Adipocyte (in vitro differentiated cells): ENCODE measurements around the gene FYN.

ENCODE experiments used
- DNase-seq: peaks from one replicate; pipeline ENCODE4 v3.0.0-alpha.2; 2015; ENCODE audit warnings: low read depth
- H3K27me3 ChIP-seq: replicated peaks from 2 replicates; pipeline ENCODE4 v1.7.0; 2013; ENCODE audit warnings: mild to moderate bottlenecking, low read length, moderate library complexity; ENCODE audit not compliant: control insufficient read depth, insufficient read depth
- H3K36me3 ChIP-seq: 2 replicates; pipeline ENCODE4 v1.7.0; 2013; ENCODE audit warnings: low read length, mild to moderate bottlenecking, moderate library complexity; ENCODE audit not compliant: control insufficient read depth, insufficient read depth, severe bottlenecking
- H3K4me1 ChIP-seq: 2 replicates; pipeline ENCODE4 v1.7.0; 2013; ENCODE audit warnings: mild to moderate bottlenecking, low read length, moderate library complexity; ENCODE audit not compliant: control insufficient read depth, insufficient read depth
- H3K4me3 ChIP-seq: 2 replicates; pipeline ENCODE4 v1.7.0; 2013; ENCODE audit warnings: mild to moderate bottlenecking, low read length, moderate library complexity
- H3K9ac ChIP-seq: 2 replicates; pipeline ENCODE4 v1.7.0; 2013; ENCODE audit warnings: mild to moderate bottlenecking, low read length, moderate library complexity
- H3K9me3 ChIP-seq: 2 replicates; pipeline ENCODE4 v1.7.0; 2013; ENCODE audit warnings: mild to moderate bottlenecking, low read length, moderate library complexity; ENCODE audit not compliant: control insufficient read depth

The FYN gene

GRCh38 chr6:111633822-111634221 is 239.4 kb downstream of the FYN start:
- Histone ChIP-seq H3K9ac (no peak overlapping the region), H3K4me3 (no peak overlapping the region), H3K36me3 (no peaks in the 10 kb centered on the region), H3K27me3 (no peaks in the 10 kb centered on the region), H3K9me3 (no peaks in the 10 kb centered on the region), H3K4me1 (peaks cover 7% of the 10 kb centered on the region)
- DNase-seq: no peak

GRCh38 chr6:111632468-111633247 is 240.6 kb downstream of the FYN start:
- Histone ChIP-seq H3K9me3 (no peaks in the 10 kb centered on the region), H3K27me3 (no peaks in the 10 kb centered on the region), H3K4me1 (peaks cover 18% of the 10 kb centered on the region), H3K9ac (no peak overlapping the region), H3K4me3 (no peak overlapping the region), H3K36me3 (no peaks in the 10 kb centered on the region)
- DNase-seq: no peak

GRCh38 chr6:111631903-111632460 is 241.3 kb downstream of the FYN start:
- Histone ChIP-seq H3K36me3 (no peaks in the 10 kb centered on the region), H3K9me3 (no peaks in the 10 kb centered on the region)

GRCh38 chr6:111631018-111631417 is 242.2 kb downstream of the FYN start:
- H3K9ac ChIP-seq: no peak overlapping the region
- DNase-seq: no peak
- no peaks in the 10 kb centered on the region for H3K9me3 ChIP-seq
- H3K4me3 ChIP-seq: no peak overlapping the region
- H3K36me3 ChIP-seq: no peaks in the 10 kb centered on the region
- no peaks in the 10 kb centered on the region for H3K27me3 ChIP-seq
- peaks cover 33% of the 10 kb centered on the region for H3K4me1 ChIP-seq

More at GRCh38 chr6:111631903-111632460, 241.3 kb downstream of the FYN start:
- no peak for DNase-seq
- H3K4me1 ChIP-seq: peaks cover 25% of the 10 kb centered on the region
- no peak overlapping the region for H3K9ac ChIP-seq
- no peaks in the 10 kb centered on the region for H3K27me3 ChIP-seq
- no peak overlapping the region for H3K4me3 ChIP-seq

- Histone ChIP-seq H3K4me1 (peaks cover 50% of the 10 kb centered on the region), H3K27me3 (no peaks in the 10 kb centered on the region), H3K4me3 (peak overlapping the region; percentile 74), H3K9ac (peak overlapping the region; percentile 84), H3K9me3 (no peaks in the 10 kb centered on the region), H3K36me3 (no peaks in the 10 kb centered on the region)
- DNase-seq: peak; percentile 77
These were observed 245.0 kb downstream of the FYN start for GRCh38 chr6:111628142-111628850.

- peak overlapping the region; percentile 73 for H3K4me3 ChIP-seq
- H3K9me3 ChIP-seq: no peaks in the 10 kb centered on the region
- H3K9ac ChIP-seq: peak overlapping the region; percentile 80
- H3K4me1 ChIP-seq: peaks cover 53% of the 10 kb centered on the region
- no peaks in the 10 kb centered on the region for H3K27me3 ChIP-seq
- H3K36me3 ChIP-seq: no peaks in the 10 kb centered on the region
- no peak for DNase-seq
These were observed 246.8 kb downstream of the FYN start for GRCh38 chr6:111626441-111626840.

GRCh38 chr6:111625461-111626391 is 247.5 kb downstream of the FYN start:
- DNase-seq: peak; percentile 63
- H3K9ac ChIP-seq: peak overlapping the region; percentile 80
- H3K4me1 ChIP-seq: peaks cover 53% of the 10 kb centered on the region
- no peaks in the 10 kb centered on the region for H3K36me3 ChIP-seq
- H3K9me3 ChIP-seq: no peaks in the 10 kb centered on the region
- peak overlapping the region; percentile 73 for H3K4me3 ChIP-seq
- no peaks in the 10 kb centered on the region for H3K27me3 ChIP-seq

- H3K4me3 ChIP-seq: peak overlapping the region; percentile 73
- no peak for DNase-seq
- H3K9ac ChIP-seq: peak overlapping the region; percentile 80
- H3K27me3 ChIP-seq: no peaks in the 10 kb centered on the region
- H3K4me1 ChIP-seq: peaks cover 55% of the 10 kb centered on the region
- H3K9me3 ChIP-seq: no peaks in the 10 kb centered on the region
- no peaks in the 10 kb centered on the region for H3K36me3 ChIP-seq
These were observed 248.2 kb downstream of the FYN start for GRCh38 chr6:111625099-111625416.

- DNase-seq: peak; percentile 70
- Histone ChIP-seq H3K27me3 (no peaks in the 10 kb centered on the region), H3K4me1 (peaks cover 57% of the 10 kb centered on the region), H3K36me3 (no peaks in the 10 kb centered on the region), H3K9ac (peak overlapping the region; percentile 80), H3K9me3 (no peaks in the 10 kb centered on the region), H3K4me3 (no peak overlapping the region)
These were observed 248.7 kb downstream of the FYN start for GRCh38 chr6:111624401-111625098.

GRCh38 chr6:111623046-111623718 is 250.1 kb downstream of the FYN start:
- DNase-seq: no peak
- H3K9ac ChIP-seq: peak overlapping the region; percentile 16

More at GRCh38 chr6:111623046-111623718, 250.1 kb downstream of the FYN start:
- Histone ChIP-seq H3K4me1 (peaks cover 45% of the 10 kb centered on the region), H3K4me3 (no peak overlapping the region), H3K9me3 (no peaks in the 10 kb centered on the region), H3K36me3 (no peaks in the 10 kb centered on the region), H3K27me3 (no peaks in the 10 kb centered on the region)
